ENCODE results near the gene TMEM161B.
"Not testable (repeated sequence)": the region's sequence is repeated elsewhere in the genome, so short reads cannot be mapped to it uniquely, and the experiment has no call there.

TMEM161B gene

GRCh38 chr5:88268385-88269184 is at the start of gene TMEM161B:
TSS of gene TMEM161B (minus strand) at chr5:88268845. CDS start at chr5:88268723, 122 bp downstream.
- in situ Hi-C loops (cut with MboI; ENCODE audit: low sequenced_read_pairs), result no loop called here

- in situ Hi-C loops (cut with MboI; ENCODE audit: low sequenced_read_pairs), result no loop called here
Measured at GRCh38 chr5:88304356-88304755, 35.7 kb upstream of the TMEM161B start.

GRCh38 chr5:88298425-88298824 is 29.8 kb upstream of the TMEM161B start:
- in situ Hi-C loops (cut with MboI; ENCODE audit: low sequenced_read_pairs), result no loop called here

GRCh38 chr5:88290801-88291200 is 22.2 kb upstream of the TMEM161B start:
- in situ Hi-C loops (cut with MboI; ENCODE audit: low sequenced_read_pairs), result no loop called here

GRCh38 chr5:88288528-88289197 is 20.0 kb upstream of the TMEM161B start:
- in situ Hi-C loops (cut with MboI; ENCODE audit: low sequenced_read_pairs), result no loop called here

GRCh38 chr5:88287846-88288527 is 19.3 kb upstream of the TMEM161B start:
- in situ Hi-C loops (cut with MboI; ENCODE audit: low sequenced_read_pairs), result no loop called here

GRCh38 chr5:88287302-88287701 is 18.7 kb upstream of the TMEM161B start:
- in situ Hi-C loops (cut with MboI; ENCODE audit: low sequenced_read_pairs), result no loop called here

GRCh38 chr5:88283690-88284089 is 15.0 kb upstream of the TMEM161B start:
- in situ Hi-C loops (cut with MboI; ENCODE audit: low sequenced_read_pairs), result no loop called here

- in situ Hi-C loops (cut with MboI; ENCODE audit: low sequenced_read_pairs), result no loop called here
Measured at GRCh38 chr5:88281322-88281721, 12.7 kb upstream of the TMEM161B start.

GRCh38 chr5:88279584-88279983 is 10.9 kb upstream of the TMEM161B start:
- in situ Hi-C loops (cut with MboI; ENCODE audit: low sequenced_read_pairs), result no loop called here

- in situ Hi-C loops (cut with MboI; ENCODE audit: low sequenced_read_pairs), result no loop called here
Measured at GRCh38 chr5:88276378-88276777, 7.7 kb upstream of the TMEM161B start.

GRCh38 chr5:88275581-88275980 is 6.9 kb upstream of the TMEM161B start:
- in situ Hi-C loops (cut with MboI; ENCODE audit: low sequenced_read_pairs), result no loop called here

- in situ Hi-C loops (cut with MboI; ENCODE audit: low sequenced_read_pairs), result no loop called here
Measured at GRCh38 chr5:88269222-88269771, 652 bp upstream of the TMEM161B start.

- in situ Hi-C loops (cut with MboI; ENCODE audit: low sequenced_read_pairs), result not testable (repeated sequence)
Measured at GRCh38 chr5:88264565-88264964, 4.1 kb downstream of the TMEM161B start.

- in situ Hi-C loops (cut with MboI; ENCODE audit: low sequenced_read_pairs), result no loop called here
Measured at GRCh38 chr5:88263349-88263748, 5.3 kb downstream of the TMEM161B start.

GRCh38 chr5:88262116-88262515 is 6.5 kb downstream of the TMEM161B start:
- in situ Hi-C loops (cut with MboI; ENCODE audit: low sequenced_read_pairs), result no loop called here

GRCh38 chr5:88258636-88259035 is 10.0 kb downstream of the TMEM161B start:
- in situ Hi-C loops (cut with MboI; ENCODE audit: low sequenced_read_pairs), result no loop called here

- in situ Hi-C loops (cut with MboI; ENCODE audit: low sequenced_read_pairs), result no loop called here
Measured at GRCh38 chr5:88256872-88257271, 11.8 kb downstream of the TMEM161B start.

- in situ Hi-C loops (cut with MboI; ENCODE audit: low sequenced_read_pairs), result no loop called here
Measured at GRCh38 chr5:88256037-88256436, 12.6 kb downstream of the TMEM161B start.

GRCh38 chr5:88254320-88254719 is 14.3 kb downstream of the TMEM161B start:
- in situ Hi-C loops (cut with MboI; ENCODE audit: low sequenced_read_pairs), result no loop called here

GRCh38 chr5:88251048-88251711 is 17.5 kb downstream of the TMEM161B start:
- in situ Hi-C loops (cut with MboI; ENCODE audit: low sequenced_read_pairs), result no loop called here
